GM12878 (cell line): ENCODE results near the gene TOP3A. TPM values are rescaled to one million over a fixed set of nuclear protein-coding genes. Genes with fewer than 3 reads are reported as not detected.
A peak's percentile ranks its signal among the peaks of the same experiment; 100 is the strongest.

ENCODE experiments used
- ATF3 ChIP-seq: IDR thresholded peaks from 2 replicates; pipeline ENCODE4 v1.6.1; 2011; ENCODE audit warnings: low read depth, mild to moderate bottlenecking, low read length, moderate library complexity, borderline replicate concordance; ENCODE audit errors: extremely low read depth
- CTCF ChIP-seq, 3 experiments: IDR thresholded peaks in 2 of 3; conservative IDR thresholded peaks in 1 of 3; 2 replicates each; pipeline ENCODE4 v1.5.1; 2011; ENCODE audit warnings: low read depth in 3 of 3, low read length in 3 of 3, mild to moderate bottlenecking in 3 of 3, control low read depth in 2 of 3, moderate library complexity in 2 of 3, inconsistent platforms in 1 of 3, mixed read lengths in 1 of 3; ENCODE audit not compliant: control insufficient read depth in 2 of 3, insufficient read depth in 1 of 3; ENCODE audit errors: extremely low read depth in 1 of 3
- IRF4 ChIP-seq: IDR thresholded peaks from 2 replicates; pipeline ENCODE4 v1.6.1; 2011; ENCODE audit warnings: low read depth, low read length
- IRF5 ChIP-seq: fragments of 450-650 bp; IDR thresholded peaks from 2 replicates; pipeline ENCODE4 v1.6.1; 2017; ENCODE audit warnings: borderline replicate concordance
- NBN ChIP-seq: fragments of 450-650 bp; IDR thresholded peaks from 2 replicates; pipeline ENCODE4 v1.6.1; 2016
- NFIC ChIP-seq: IDR thresholded peaks from 2 replicates; pipeline ENCODE4 v1.6.1; 2012; ENCODE audit warnings: low read depth, mild to moderate bottlenecking, inconsistent platforms, low read length, moderate library complexity
- POLR2A ChIP-seq: IDR thresholded peaks from 2 replicates; pipeline ENCODE4 v1.6.1; 2011; ENCODE audit warnings: low read depth, mild to moderate bottlenecking, low read length
- SIX5 ChIP-seq: IDR thresholded peaks from 2 replicates; pipeline ENCODE4 v1.6.1; 2011; ENCODE audit warnings: mild to moderate bottlenecking, low read depth, low read length, moderate library complexity; ENCODE audit not compliant: severe bottlenecking
- SMAD5 ChIP-seq: IDR thresholded peaks from 2 replicates; pipeline ENCODE4 v1.6.1; 2016; ENCODE audit warnings: antibody characterized with exemption, low read depth
- TARDBP ChIP-seq: IDR thresholded peaks from 2 replicates; pipeline ENCODE4 v1.6.1; 2016; ENCODE audit warnings: borderline replicate concordance
- TCF3 ChIP-seq: IDR thresholded peaks from 2 replicates; pipeline ENCODE4 v1.6.1; 2012; ENCODE audit warnings: low read depth, mild to moderate bottlenecking, low read length, borderline replicate concordance; ENCODE audit not compliant: insufficient read depth
- TCF7 ChIP-seq: IDR thresholded peaks from 2 replicates; pipeline ENCODE4 v1.6.1; 2014; ENCODE audit warnings: antibody characterized with exemption, borderline replicate concordance
- ZBTB33 ChIP-seq: fragments of 450-650 bp; IDR thresholded peaks from 2 replicates; pipeline ENCODE4 v1.6.1; 2017; ENCODE audit warnings: mild to moderate bottlenecking
- ZNF687 ChIP-seq: fragments of 450-650 bp; IDR thresholded peaks from 2 replicates; pipeline ENCODE4 v1.6.1; 2017; ENCODE audit warnings: mild to moderate bottlenecking, moderate library complexity
- polyA plus RNA-seq, 11 experiments: library from polyadenylated mRNA; depleted of rRNA in 4 of 11; unstranded in 6 of 11; stranded (reverse) in 5 of 11; fragments of >200 nt; fragmentation: Nextera tagmentation in 4 of 11; fragmentation: Illumina TruSeq in 1 of 11; extraction: Ambion mirVana in 4 of 11; extraction: Trizol in 1 of 11; gene quantifications; 1 replicate in 1 of 11; 2 replicates in 10 of 11; pipeline versions ENCODE4 v1.2.1 to v1.2.3, GENCODE V29; 2011 to 2016; ENCODE audit warnings: inconsistent platforms in 2 of 11, missing spikeins in 2 of 11, low read depth in 1 of 11
- total RNA-seq, 4 experiments: library from RNA; depleted of rRNA in 3 of 4; stranded (reverse); fragments of >200 nt in 3 of 4; fragmentation: Illumina TruSeq in 1 of 4; extraction: Trizol in 1 of 4; gene quantifications; 2 replicates each; pipeline versions ENCODE4 v1.2.1 to v1.2.3, GENCODE V29; 2013 to 2021

The TOP3A gene
- total and polyA plus RNA-seq, 10 of the 15 experiments (the other 5 are each of a cell fraction or from before 2014, with no cell fraction given): 4.2 to 51.9 (median 31.8) TPM

- no peak for TF ChIP-seq IRF5
- TF ChIP-seq TARDBP: peak; percentile 28; the same call in 1 of the 2 replicates
- TF ChIP-seq ZNF687: no peak
- 0 out of 2 replicates have a peak, but pooled peaks have one; percentile 11 for TF ChIP-seq NBN
- peak; percentile 66; the same call in 1 of the 2 replicates for TF ChIP-seq SMAD5
- TF ChIP-seq TCF7: no peak
- peak; percentile 74 for TF ChIP-seq POLR2A
- TF ChIP-seq NFIC: no peak
- TF ChIP-seq IRF4: no peak
- no peak for TF ChIP-seq ATF3
- TF ChIP-seq SIX5: no peak
- no peak for TF ChIP-seq TCF3
- TF ChIP-seq CTCF (IDR thresholded peaks at IDR 0.05 in 2 of 3, conservative IDR thresholded peaks at IDR 0.05 in 1 of 3; ENCODE audit: control insufficient read depth in 2 of 3, extremely low read depth in 1 of 3, insufficient read depth in 1 of 3, low read depth in 3 of 3, low read length in 3 of 3): no peak
- TF ChIP-seq ZBTB33: no peak
These were observed 56.8 kb downstream of the TOP3A start (continued) for GRCh38 chr17:18257982-18258355.
